HepG2 (cell line): ENCODE measurements around the gene DUSP16. TPM values are rescaled to one million over a fixed set of nuclear protein-coding genes. Genes with fewer than 3 reads are reported as not detected.
A peak's percentile ranks its signal among the peaks of the same experiment; 100 is the strongest.

Experiments
- BCLAF1 ChIP-seq: fragments of 450-650 bp; IDR thresholded peaks from 2 replicates; pipeline ENCODE4 v1.6.1; 2017; ENCODE audit warnings: mild to moderate bottlenecking
- DMAP1 ChIP-seq: IDR thresholded peaks from 2 replicates; pipeline ENCODE4 v1.6.1; 2016
- HDAC1 ChIP-seq: sonication (generic); formaldehyde crosslinking; IDR thresholded peaks from 2 replicates; pipeline ENCODE4 v1.5.1; 2020; ENCODE audit warnings: mild to moderate bottlenecking, missing genetic modification reagents
- NFE2 ChIP-seq: sonication (generic); formaldehyde crosslinking; IDR thresholded peaks from 2 replicates; pipeline ENCODE4 v1.4.0; 2020; ENCODE audit warnings: missing genetic modification reagents
- NFKB2 ChIP-seq: sonication (generic); formaldehyde crosslinking; IDR thresholded peaks from 2 replicates; pipeline ENCODE4 v1.4.0; 2020; ENCODE audit warnings: missing genetic modification reagents, borderline replicate concordance
- SOX13 ChIP-seq, 3 experiments: fragments of 450-650 bp in 1 of 3; sonication (generic) in 1 of 3; formaldehyde crosslinking in 1 of 3; IDR thresholded peaks in 2 of 3; conservative IDR thresholded peaks in 1 of 3; 2 replicates each; pipeline versions ENCODE4 v1.5.0 to v1.6.1; 2016 to 2020; ENCODE audit warnings: antibody characterized with exemption in 1 of 3, mild to moderate bottlenecking in 1 of 3, missing compliant biosample characterization in 1 of 3, missing genetic modification reagents in 1 of 3, moderate library complexity in 1 of 3
- SRF ChIP-seq: IDR thresholded peaks from 2 replicates; pipeline ENCODE4 v1.6.1; 2011; ENCODE audit warnings: mild to moderate bottlenecking, low read depth, low read length, moderate library complexity
- ZNF275 ChIP-seq: sonication (generic); formaldehyde crosslinking; IDR thresholded peaks from 2 replicates; pipeline ENCODE4 v1.8.0; 2022; ENCODE audit warnings: missing genetic modification reagents, mild to moderate bottlenecking, inconsistent platforms, borderline replicate concordance
- ZNF597 ChIP-seq: sonication (generic); formaldehyde crosslinking; IDR thresholded peaks from 2 replicates; pipeline ENCODE4 v1.5.0; 2020; ENCODE audit warnings: missing genetic modification reagents
- ZNF740 ChIP-seq: sonication (generic); formaldehyde crosslinking; IDR thresholded peaks from 2 replicates; pipeline ENCODE4 v1.4.0; 2020; ENCODE audit warnings: missing genetic modification reagents
- ZSCAN22 ChIP-seq: sonication (generic); formaldehyde crosslinking; IDR thresholded peaks from 2 replicates; pipeline ENCODE4 v1.4.0; 2020; ENCODE audit warnings: mild to moderate bottlenecking, missing genetic modification reagents
- ZSCAN30 ChIP-seq: sonication (generic); formaldehyde crosslinking; IDR thresholded peaks from 2 replicates; pipeline ENCODE4 v1.5.0; 2020; ENCODE audit warnings: mild to moderate bottlenecking, missing genetic modification reagents
- polyA plus RNA-seq, 8 experiments: library from polyadenylated mRNA; depleted of rRNA in 3 of 8; stranded (reverse) in 7 of 8; unstranded in 1 of 8; fragments of >200 nt; fragmentation: Illumina TruSeq in 4 of 8; extraction: Trizol in 4 of 8; gene quantifications; 2 replicates each; pipeline versions ENCODE4 v1.2.1 to v1.2.3, GENCODE V29; 2011 to 2016; ENCODE audit warnings: low read depth in 4 of 8, missing spikeins in 1 of 8, mixed read lengths in 1 of 8; ENCODE audit not compliant: insufficient read depth in 1 of 8
- total RNA-seq, 5 experiments: library from RNA; depleted of rRNA; stranded (reverse); fragments of >200 nt; fragmentation: Illumina TruSeq; extraction: Trizol; gene quantifications; 2 replicates each; pipeline ENCODE4 v1.2.3, GENCODE V29; 2016; ENCODE audit warnings: low read depth in 1 of 5
- TF ChIP-seq, protein P1 (sequence below): sonication (generic); formaldehyde crosslinking; IDR thresholded peaks from 2 replicates; pipeline ENCODE4 v1.4.0; 2020; ENCODE audit warnings: missing genetic modification reagents
- TF ChIP-seq, protein P2 (sequence below): IDR thresholded peaks from 2 replicates; pipeline ENCODE4 v1.6.1; 2016; ENCODE audit warnings: low read depth
- TF ChIP-seq, protein P3 (sequence below): sonication (generic); formaldehyde crosslinking; IDR thresholded peaks from 2 replicates; pipeline ENCODE4 v1.4.0; 2020; ENCODE audit warnings: mild to moderate bottlenecking, missing genetic modification reagents
- TF ChIP-seq, protein P4 (sequence below): sonication (generic); formaldehyde crosslinking; IDR thresholded peaks from 2 replicates; pipeline ENCODE4 v1.9.0; 2021; ENCODE audit warnings: missing genetic modification reagents, mild to moderate bottlenecking, borderline replicate concordance

The DUSP16 gene
- total and polyA plus RNA-seq, 2 of the 13 experiments (the other 11 are each of a cell fraction or from before 2014, with no cell fraction given): 45.7 to 46.6 TPM

- TF ChIP-seq SOX13 (IDR thresholded peaks at IDR 0.05): peak; percentile 81
- TF ChIP-seq SOX13 (CRISPR knock-in tag; conservative IDR thresholded peaks at IDR 0.05 in 1 of 2, IDR thresholded peaks at IDR 0.05 in 1 of 2): peak in 1 of 2 experiments; percentile 96; a peak in 2 of 4 replicates
- TF ChIP-seq ZSCAN30: no peak
- TF ChIP-seq BCLAF1: no peak
- TF ChIP-seq, protein P1, sequence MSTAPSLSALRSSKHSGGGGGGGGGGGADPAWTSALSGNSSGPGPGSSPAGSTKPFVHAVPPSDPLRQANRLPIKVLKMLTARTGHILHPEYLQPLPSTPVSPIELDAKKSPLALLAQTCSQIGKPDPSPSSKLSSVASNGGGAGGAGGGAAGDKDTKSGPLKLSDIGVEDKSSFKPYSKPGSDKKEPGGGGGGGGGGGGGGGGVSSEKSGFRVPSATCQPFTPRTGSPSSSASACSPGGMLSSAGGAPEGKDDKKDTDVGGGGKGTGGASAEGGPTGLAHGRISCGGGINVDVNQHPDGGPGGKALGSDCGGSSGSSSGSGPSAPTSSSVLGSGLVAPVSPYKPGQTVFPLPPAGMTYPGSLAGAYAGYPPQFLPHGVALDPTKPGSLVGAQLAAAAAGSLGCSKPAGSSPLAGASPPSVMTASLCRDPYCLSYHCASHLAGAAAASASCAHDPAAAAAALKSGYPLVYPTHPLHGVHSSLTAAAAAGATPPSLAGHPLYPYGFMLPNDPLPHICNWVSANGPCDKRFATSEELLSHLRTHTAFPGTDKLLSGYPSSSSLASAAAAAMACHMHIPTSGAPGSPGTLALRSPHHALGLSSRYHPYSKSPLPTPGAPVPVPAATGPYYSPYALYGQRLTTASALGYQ (CRISPR knock-in tag): peak; percentile 95
- TF ChIP-seq SRF: peak; percentile 38; the same call in 1 of the 2 replicates
- TF ChIP-seq NFE2 (CRISPR knock-in tag): no peak
- TF ChIP-seq, protein P2, sequence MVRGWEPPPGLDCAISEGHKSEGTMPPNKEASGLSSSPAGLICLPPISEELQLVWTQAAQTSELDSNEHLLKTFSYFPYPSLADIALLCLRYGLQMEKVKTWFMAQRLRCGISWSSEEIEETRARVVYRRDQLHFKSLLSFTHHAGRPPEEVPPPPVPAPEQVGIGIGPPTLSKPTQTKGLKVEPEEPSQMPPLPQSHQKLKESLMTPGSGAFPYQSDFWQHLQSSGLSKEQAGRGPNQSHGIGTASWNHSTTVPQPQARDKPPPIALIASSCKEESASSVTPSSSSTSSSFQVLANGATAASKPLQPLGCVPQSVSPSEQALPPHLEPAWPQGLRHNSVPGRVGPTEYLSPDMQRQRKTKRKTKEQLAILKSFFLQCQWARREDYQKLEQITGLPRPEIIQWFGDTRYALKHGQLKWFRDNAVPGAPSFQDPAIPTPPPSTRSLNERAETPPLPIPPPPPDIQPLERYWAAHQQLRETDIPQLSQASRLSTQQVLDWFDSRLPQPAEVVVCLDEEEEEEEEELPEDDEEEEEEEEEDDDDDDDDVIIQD (CRISPR knock-in tag): peak; percentile 90
- no peak; the same call in none of the 2 replicates for TF ChIP-seq HDAC1 (CRISPR knock-in tag)
- TF ChIP-seq, protein P3, sequence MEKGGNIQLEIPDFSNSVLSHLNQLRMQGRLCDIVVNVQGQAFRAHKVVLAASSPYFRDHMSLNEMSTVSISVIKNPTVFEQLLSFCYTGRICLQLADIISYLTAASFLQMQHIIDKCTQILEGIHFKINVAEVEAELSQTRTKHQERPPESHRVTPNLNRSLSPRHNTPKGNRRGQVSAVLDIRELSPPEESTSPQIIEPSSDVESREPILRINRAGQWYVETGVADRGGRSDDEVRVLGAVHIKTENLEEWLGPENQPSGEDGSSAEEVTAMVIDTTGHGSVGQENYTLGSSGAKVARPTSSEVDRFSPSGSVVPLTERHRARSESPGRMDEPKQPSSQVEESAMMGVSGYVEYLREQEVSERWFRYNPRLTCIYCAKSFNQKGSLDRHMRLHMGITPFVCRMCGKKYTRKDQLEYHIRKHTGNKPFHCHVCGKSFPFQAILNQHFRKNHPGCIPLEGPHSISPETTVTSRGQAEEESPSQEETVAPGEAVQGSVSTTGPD (CRISPR knock-in tag): peak; percentile 91
- 0 out of 2 replicates have a peak, but pooled peaks have one; percentile 22 for TF ChIP-seq ZNF740 (CRISPR knock-in tag)
- TF ChIP-seq, protein P4, sequence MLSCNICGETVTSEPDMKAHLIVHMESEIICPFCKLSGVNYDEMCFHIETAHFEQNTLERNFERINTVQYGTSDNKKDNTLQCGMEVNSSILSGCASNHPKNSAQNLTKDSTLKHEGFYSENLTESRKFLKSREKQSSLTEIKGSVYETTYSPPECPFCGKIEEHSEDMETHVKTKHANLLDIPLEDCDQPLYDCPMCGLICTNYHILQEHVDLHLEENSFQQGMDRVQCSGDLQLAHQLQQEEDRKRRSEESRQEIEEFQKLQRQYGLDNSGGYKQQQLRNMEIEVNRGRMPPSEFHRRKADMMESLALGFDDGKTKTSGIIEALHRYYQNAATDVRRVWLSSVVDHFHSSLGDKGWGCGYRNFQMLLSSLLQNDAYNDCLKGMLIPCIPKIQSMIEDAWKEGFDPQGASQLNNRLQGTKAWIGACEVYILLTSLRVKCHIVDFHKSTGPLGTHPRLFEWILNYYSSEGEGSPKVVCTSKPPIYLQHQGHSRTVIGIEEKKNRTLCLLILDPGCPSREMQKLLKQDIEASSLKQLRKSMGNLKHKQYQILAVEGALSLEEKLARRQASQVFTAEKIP: no peak
- TF ChIP-seq NFKB2: no peak
- no peak for TF ChIP-seq ZSCAN22 (CRISPR knock-in tag)
- TF ChIP-seq ZNF275 (CRISPR knock-in tag): peak; percentile 50; the same call in 1 of the 2 replicates
- TF ChIP-seq DMAP1 (CRISPR knock-in tag): 0 out of 2 replicates have a peak, but pooled peaks have one; percentile 46
- no peak for TF ChIP-seq ZNF597 (CRISPR knock-in tag)
Measured at GRCh38 chr12:12546314-12546772, 16.3 kb downstream of the DUSP16 start (continued).
